ENCODE results near the gene NEU1. TPM values are rescaled to one million over a fixed set of nuclear protein-coding genes. Genes with fewer than 3 reads are reported as not detected.

Gene NEU1
- total RNA-seq, 1 donor from 2014 or later, result 22.2 TPM

Other genes with a start within 250 kb of the NEU1 start
- 68.2 and 69.6 TPM in 2 replicates for gene AIF1, start 247.6 kb downstream of the NEU1 start, total RNA-seq
- 290 and 303 TPM in 2 replicates for gene PRRC2A, start 242.1 kb downstream of the NEU1 start, total RNA-seq
- 324 and 342 TPM in 2 replicates for gene BAG6, start 210.2 kb downstream of the NEU1 start, total RNA-seq
- 2.5 and 3.4 TPM in 2 replicates for gene APOM, start 206.9 kb downstream of the NEU1 start, total RNA-seq
- 16.8 and 17.9 TPM in 2 replicates for gene C6orf47, start 202.0 kb downstream of the NEU1 start, total RNA-seq
- gene GPANK1, start 197.8 kb downstream of the NEU1 start, total RNA-seq, result 32.9 and 33.6 TPM in 2 replicates
- 288 and 302 TPM in 2 replicates for gene CSNK2B, start 196.7 kb downstream of the NEU1 start, total RNA-seq
- gene LY6G5B, start 192.8 kb downstream of the NEU1 start, total RNA-seq, result 32.8 and 33.5 TPM in 2 replicates
- 4.1 and 4.9 TPM in 2 replicates for gene LY6G5C, start 181.8 kb downstream of the NEU1 start, total RNA-seq
- 43.1 and 44.7 TPM in 2 replicates for gene ABHD16A, start 159.5 kb downstream of the NEU1 start, total RNA-seq
- gene LY6G6F, start 156.0 kb downstream of the NEU1 start, total RNA-seq, result not detected in 2 replicates
- gene LY6G6D, start 147.5 kb downstream of the NEU1 start, total RNA-seq, result not detected in 2 replicates
- not detected in 2 replicates for gene LY6G6C, start 141.1 kb downstream of the NEU1 start, total RNA-seq
- not detected in 2 replicates for gene MPIG6B, start 139.4 kb downstream of the NEU1 start, total RNA-seq
- 4.8 and 5.6 TPM in 2 replicates for gene DDAH2, start 133.5 kb downstream of the NEU1 start, total RNA-seq
- gene CLIC1, start 126.3 kb downstream of the NEU1 start, total RNA-seq, result 385 TPM in 2 replicates
- 87.8 and 99.6 TPM in 2 replicates for gene MSH5, start 122.8 kb downstream of the NEU1 start, total RNA-seq
- gene SAPCD1, start 100.2 kb downstream of the NEU1 start, total RNA-seq, result 15.0 and 17.7 TPM in 2 replicates
- gene VWA7, start 85.5 kb downstream of the NEU1 start, total RNA-seq, result 3.0 and 3.2 TPM in 2 replicates
- 173 and 181 TPM in 2 replicates for gene VARS1, start 67.1 kb downstream of the NEU1 start, total RNA-seq
- 142 and 146 TPM in 2 replicates for gene LSM2, start 55.9 kb downstream of the NEU1 start, total RNA-seq
- gene HSPA1L, start 47.5 kb downstream of the NEU1 start, total RNA-seq, result 1.8 and 2.5 TPM in 2 replicates
- 189 and 190 TPM in 2 replicates for gene HSPA1A, start 47.3 kb downstream of the NEU1 start, total RNA-seq
- gene HSPA1B, start 35.1 kb downstream of the NEU1 start, total RNA-seq, result 156 and 161 TPM in 2 replicates
- 0.21 TPM in 1 of 2 replicates, not detected in the other for gene SLC44A4, start 16.2 kb upstream of the NEU1 start, total RNA-seq
- gene EHMT2, start 34.9 kb upstream of the NEU1 start, total RNA-seq, result 73.5 and 79.3 TPM in 2 replicates
- gene ZBTB12, start 39.3 kb upstream of the NEU1 start, total RNA-seq, result 3.7 and 4.6 TPM in 2 replicates
- gene C2, start 64.9 kb upstream of the NEU1 start, total RNA-seq, result 0.30 and 0.43 TPM in 2 replicates
- gene CFB, start 83.3 kb upstream of the NEU1 start, total RNA-seq, result 0.17 TPM in 1 of 2 replicates, not detected in the other
- 85.8 and 88.5 TPM in 2 replicates for gene NELFE, start 96.2 kb upstream of the NEU1 start, total RNA-seq
- gene SKIC2, start 96.4 kb upstream of the NEU1 start, total RNA-seq, result 92.8 and 93.7 TPM in 2 replicates
- 13.2 and 14.1 TPM in 2 replicates for gene DXO, start 109.3 kb upstream of the NEU1 start, total RNA-seq
- 2.7 and 3.3 TPM in 2 replicates for gene C4A, start 119.2 kb upstream of the NEU1 start, total RNA-seq
- 2.9 and 3.7 TPM in 2 replicates for gene C4B, start 152.0 kb upstream of the NEU1 start, total RNA-seq
- gene CYP21A2, start 175.6 kb upstream of the NEU1 start, total RNA-seq, result 0.35 TPM in 1 of 2 replicates, not detected in the other
- gene TNXB, start 246.5 kb upstream of the NEU1 start, total RNA-seq, result 3.3 and 4.6 TPM in 2 replicates